GM19455 (cell line): ENCODE data around the gene SLC26A1.

ENCODE experiments used
- ATAC-seq: cut with Tn5 transposase; IDR thresholded peaks from one replicate; pipeline ENCODE4 v1.9.1; 2021; ENCODE audit not compliant: unreplicated experiment

Gene SLC26A1, protein sequence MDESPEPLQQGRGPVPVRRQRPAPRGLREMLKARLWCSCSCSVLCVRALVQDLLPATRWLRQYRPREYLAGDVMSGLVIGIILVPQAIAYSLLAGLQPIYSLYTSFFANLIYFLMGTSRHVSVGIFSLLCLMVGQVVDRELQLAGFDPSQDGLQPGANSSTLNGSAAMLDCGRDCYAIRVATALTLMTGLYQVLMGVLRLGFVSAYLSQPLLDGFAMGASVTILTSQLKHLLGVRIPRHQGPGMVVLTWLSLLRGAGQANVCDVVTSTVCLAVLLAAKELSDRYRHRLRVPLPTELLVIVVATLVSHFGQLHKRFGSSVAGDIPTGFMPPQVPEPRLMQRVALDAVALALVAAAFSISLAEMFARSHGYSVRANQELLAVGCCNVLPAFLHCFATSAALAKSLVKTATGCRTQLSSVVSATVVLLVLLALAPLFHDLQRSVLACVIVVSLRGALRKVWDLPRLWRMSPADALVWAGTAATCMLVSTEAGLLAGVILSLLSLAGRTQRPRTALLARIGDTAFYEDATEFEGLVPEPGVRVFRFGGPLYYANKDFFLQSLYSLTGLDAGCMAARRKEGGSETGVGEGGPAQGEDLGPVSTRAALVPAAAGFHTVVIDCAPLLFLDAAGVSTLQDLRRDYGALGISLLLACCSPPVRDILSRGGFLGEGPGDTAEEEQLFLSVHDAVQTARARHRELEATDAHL

DNA sequence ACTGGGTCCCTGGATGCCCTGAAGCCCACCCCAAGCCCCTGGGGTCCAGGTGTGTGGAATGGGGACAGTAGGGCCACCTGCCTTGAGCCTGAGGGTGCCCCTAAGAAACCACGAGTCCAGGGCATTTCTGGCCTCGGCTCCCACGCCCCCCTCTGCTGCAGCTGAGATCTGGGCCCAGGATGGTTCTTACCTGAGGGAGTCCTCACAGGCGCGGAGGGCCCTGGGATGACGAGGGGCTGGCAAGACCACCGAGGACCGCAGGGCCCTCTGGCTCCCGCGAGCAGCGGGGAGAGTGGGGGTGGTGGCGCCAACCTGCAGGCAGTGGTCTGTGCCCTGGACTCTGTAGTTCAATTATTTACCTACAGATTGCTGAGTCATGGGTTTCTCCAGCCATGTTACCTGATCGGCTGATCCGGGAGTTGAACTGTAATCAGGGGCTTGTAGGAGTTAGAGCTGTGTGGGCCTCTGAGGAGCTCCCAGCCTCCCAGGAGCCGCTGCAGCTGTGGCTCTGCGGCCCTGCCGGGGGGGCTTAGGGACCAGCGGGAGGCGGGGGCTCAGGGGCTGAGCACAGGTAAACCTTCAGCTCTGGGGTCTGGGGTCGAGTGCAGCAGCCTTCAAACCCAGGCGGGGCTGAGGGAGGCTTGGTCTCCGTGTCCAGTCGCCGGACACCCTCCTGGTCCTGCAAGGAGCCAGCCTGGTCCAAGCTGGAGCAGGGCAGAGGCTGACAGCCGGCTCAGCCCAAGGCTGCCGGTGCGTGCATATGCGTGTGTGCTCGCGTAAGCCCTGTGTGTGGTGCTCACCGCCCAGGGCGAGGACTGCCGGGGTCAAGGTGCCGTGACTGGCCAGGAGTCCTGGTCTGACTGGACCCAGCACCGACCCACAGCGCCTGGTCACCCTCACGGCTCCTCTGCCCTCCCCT lies at the start of gene SLC26A1:
TSS of gene SLC26A1 (minus strand) at position 294 of the 919 bp plus-strand sequence. CDS start 1,701 bp downstream, outside the sequence.
- ATAC-seq = no peak

DNA sequence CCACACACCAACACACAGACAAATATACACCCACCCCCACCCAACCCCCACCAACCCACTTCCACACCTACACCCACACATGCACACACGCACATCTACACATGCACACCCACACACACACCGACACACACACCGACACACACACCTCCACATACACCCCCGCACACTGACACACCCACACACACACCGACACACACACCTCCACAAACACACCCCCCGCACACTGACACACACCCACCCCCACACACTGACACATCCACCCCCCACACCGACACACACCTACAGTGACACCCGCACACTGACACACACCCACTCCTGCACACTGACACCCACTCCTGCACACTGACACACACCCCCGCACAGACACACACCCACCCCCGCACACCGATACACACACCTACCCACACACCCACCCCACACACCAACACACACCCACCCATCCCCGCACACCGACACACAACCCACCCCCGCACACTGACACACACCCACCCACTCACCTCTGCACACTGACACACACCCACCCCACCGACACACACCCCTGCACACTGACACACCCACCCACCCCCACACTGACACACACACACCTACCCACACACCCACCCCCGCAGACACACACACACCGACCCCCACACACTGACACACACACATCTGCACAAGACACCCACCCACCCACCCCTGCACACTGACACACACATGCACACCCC lies 49.3 kb upstream of the SLC26A1 start:
- ATAC-seq = no peak

DNA sequence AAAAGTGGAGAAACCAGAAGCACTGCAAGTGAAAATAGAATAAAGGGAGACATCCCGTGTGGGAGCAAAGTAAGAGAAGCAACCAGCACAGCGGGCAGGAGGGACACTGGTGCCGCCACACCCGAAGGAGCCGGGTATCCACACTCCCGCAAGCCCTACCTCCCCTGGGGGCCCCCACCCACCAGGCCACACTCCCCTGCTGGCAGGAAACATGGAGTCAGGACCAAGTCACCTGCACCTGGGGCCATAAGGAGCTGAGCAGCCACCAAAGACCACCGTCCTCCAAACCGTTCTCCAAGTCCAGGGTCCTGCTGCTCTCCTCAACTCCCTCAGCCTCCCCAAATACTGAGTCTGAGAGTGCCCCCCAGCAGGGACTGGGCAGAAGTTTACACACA lies 48.7 kb upstream of the SLC26A1 start:
- no peak for ATAC-seq

DNA sequence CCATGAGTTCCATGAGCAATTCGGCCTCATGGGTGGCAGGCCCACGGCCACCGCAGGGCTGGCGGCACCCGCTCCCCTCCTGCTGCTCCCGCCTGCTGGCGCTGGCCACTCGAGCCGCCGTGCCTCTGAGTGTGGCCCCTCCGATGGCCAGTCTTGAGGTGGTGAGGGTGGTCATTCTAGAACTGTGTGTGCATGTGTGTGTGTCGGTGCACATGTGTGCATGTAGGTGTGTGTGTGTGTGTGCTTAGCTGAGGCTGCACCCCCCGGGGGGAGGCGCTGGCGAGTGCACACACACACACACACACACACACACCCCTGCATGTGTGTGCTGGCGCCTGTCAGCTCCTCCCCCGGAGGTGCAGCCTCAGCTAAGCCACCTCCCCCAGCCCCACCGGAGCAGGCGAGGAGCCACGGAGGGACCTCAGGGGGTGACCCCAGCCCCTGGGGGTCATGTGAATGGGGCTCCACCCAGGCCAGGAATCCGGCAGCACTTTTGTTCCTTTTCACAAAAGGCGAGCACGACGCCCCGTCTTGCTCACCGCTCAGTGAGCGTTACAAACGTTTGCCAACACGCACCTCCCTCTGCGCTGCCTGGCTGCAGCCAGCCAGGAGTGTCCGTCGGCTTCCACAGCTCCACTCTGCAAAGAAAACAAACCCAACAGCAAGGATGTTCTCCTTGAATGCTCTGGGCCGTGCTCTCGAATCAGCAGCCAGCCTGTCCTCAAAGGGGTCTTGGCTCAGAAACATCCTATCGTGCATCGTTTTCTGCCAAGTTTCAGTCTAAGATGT lies 48.1 kb upstream of the SLC26A1 start:
- ATAC-seq = no peak

DNA sequence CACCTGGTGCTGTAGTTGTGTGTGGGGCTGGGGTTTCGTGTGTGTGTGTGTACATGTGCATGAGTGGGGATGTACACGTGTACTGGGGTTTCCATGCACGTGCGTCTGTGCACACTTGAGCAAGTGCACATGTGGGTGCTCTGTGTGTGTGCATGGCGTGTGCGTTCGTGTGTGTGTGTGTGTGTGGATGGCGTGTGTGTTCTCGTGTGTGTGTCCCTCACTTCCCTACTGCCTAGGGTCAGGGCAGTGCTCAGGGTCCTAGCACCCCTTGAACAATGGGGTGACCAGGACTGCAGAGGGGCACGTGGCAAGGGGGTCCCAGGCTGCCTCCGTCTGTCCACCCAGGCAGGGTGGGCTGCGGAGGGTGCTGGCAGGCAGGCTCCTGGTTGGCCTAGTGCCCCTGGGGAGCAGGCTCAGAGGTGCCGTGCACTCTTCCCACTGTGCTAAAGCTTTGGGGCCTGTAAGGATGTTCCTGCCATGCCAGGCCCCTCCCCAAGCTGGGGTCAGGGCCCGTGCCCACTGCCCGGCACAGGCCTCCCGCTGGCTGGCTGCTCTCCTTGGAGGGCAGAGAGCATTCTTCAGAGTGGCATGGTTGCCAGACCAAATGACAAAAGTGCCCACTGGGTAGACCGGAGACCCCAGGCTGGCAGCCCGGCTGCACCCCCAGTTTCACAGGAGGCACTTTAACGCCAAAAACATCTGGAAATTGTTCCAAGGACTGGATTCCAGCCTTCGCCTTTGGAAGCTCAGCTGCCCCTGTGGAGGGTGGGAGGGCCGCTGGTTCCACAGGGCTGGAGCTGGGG lies 47.3 kb upstream of the SLC26A1 start:
- no peak for ATAC-seq

DNA sequence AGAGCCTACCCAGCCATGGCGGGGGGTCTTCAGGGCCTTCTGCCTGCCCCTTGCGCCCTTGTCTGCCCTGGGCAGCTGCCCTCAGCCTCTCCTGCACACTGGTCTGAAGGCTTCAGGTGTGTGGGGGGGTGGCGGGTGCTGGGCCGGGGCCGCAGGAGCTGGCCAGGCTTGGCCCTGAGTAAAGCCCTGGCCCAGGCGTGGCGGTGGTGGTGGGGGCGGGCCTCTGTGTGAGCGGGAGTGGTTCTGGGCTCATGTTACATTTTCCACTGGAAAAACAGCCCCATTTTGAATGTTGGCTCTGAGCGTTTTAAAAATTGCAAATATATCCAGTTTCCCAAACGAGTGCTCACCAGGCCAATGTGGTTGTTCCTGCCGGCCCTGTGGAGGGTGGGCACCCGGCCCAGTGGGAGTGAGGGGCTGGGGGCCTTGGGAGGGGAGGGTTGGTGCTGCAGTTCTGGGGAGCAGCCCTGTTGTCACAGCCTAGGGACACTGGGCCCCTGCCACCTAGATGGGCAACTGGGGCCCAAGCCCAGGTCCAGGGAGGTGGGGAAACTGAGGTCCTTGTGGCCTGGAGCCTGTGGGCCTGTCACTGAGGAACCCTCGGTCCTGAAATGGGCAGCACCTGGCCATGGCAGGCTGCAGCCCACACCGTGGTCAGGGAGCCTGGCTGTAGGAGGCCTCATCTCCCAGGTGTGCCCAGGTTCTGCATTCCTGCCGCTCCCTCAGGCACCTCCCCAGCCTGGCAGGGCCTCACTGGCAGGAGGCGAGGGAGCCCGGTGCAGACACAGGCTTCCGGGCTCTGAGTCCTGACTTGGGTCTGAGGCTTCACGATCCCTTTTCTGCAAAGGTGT lies 46.5 kb upstream of the SLC26A1 start:
- ATAC-seq = no peak

DNA sequence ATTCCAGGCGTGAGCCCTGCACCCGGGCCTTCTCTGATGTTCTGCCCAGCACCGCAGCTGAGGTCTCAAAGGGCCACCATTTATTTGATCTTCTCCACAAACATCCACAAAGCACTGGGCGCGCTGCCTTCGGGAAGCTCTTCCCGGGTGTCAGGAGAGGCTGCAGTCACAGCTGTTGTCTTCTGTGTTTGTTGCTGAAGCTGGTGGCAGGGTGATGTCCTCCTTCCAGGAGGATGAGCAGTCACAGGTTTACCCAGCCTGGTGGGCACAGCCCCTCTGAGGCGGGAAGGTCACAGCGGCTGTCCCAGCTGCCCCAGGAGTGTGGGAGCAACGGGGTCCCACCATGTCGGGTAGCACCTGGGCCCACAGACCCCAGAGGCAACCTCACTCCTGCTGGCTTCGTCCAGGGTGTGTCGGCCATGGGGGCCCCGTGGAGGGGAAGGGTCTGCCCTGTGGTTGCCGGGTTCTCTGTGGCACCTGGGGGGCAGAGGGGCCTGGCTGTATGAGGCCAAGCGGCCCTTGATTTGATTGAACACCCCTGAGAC lies 45.8 kb upstream of the SLC26A1 start:
- no peak for ATAC-seq

DNA sequence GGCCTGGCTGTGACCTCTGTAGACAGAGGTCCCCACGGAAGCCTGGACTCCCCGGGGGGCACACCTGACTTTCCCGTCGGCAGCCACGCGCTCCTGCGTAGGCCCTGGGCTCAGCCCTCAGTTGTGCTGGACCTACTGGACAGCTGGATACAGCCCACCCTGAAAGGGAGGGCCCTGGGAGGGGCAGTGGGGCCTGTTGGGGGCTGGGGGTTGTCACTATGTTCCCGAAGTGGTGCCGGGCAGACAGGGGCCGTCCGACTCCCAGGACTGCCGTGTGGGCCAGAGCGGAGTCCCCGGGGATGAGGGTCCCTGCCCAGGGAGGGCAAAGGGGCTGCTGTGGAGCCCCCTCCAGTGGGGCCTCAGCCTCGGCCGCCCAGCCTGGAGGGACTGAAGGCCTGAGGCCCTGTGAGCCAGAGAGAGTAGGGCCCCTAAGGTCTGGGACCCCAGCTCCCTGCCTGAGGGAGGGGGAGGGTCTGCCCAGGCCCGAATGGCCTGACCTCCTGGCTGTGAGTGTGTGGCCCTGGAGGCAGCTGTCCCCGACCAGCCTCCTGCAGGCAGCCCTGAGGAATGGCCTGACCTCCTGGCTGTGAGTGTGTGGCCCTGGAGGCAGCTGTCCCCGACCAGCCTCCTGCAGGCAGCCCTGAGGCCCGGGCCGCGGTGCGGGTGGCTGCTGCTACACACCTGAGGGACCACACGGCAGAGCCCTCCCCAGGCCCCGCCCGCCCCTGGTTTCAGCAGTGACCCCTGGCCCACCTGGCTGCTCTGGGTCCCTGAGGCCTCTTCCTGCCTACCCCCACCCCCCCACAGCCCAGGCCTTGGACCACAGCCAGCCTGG lies 44.0 kb upstream of the SLC26A1 start:
- ATAC-seq = no peak

DNA sequence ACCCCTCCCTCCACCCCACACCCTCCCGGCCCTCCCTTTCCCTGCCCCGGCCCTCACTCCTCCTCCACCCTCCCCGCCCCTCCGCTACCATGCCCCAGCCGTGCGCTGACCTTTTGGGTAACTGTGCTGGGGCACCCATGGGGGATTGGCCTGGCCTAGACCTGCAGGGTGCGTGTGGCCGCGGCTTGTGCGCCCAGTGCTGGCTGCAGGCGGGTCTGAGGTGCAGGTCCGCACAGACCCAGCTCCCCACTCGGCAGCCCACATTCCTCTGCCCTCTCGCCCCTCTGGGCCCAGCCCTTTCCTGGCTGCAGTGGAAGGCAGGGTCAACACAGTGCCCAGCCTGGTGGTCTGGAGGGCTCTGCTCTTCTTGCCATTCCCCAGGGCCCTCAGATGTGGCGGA lies 42.9 kb upstream of the SLC26A1 start:
- ATAC-seq = no peak

DNA sequence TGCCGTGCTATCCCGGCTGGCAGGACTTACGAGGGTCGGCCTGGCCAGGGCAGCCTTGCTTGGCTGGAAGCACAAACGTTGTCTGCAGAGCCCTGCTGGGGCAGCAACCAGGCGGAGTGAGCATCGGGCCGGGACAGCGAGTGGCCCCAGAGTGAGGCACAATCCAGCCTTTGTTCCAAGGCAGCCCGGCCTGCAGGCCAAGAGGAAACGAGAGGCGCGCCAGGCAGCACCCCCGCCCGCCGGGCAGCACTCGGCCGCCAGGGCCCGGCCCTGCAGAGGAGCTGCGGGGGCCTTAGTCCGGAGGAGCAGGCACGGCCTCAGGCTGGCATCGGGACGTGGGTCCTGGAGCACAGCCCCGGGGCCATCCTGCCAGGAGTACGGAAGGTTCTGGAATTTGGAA lies 42.3 kb upstream of the SLC26A1 start:
- no peak for ATAC-seq

DNA sequence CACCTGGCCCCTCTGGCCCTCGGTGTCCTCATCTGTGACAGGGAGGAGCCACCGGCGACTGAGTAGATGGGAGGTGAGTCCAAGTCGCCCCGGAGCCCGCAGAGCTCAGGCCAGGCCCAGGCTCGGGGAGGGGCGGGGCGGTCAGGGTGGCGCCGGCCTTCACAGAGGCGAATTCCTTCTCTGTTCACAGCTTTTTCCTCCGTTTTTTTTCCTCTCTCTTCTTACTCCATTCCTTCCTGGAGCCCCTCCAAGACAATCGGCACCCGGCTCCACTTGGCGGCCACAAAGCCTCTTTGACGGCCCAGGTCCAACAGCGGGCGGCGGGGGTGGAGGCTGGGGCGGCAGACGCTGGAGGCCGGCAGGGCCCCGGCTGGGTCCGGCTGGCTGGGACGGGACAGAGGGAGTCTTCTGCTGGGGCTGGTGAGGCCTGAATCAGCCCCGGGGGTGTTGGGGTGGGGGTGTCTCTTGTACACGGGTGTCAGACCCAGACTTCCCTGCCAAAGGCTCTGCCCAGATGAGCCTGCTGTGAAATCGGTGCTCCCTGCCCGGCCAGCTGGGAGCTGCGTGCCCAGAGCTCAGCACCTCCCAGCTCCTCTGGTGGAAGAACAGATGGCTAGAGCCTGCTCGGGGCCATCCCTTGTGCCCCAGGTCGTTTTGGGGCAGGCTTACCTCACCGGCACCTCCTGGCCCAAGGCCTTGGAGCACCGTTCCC lies 40.8 kb upstream of the SLC26A1 start:
- no peak for ATAC-seq

DNA sequence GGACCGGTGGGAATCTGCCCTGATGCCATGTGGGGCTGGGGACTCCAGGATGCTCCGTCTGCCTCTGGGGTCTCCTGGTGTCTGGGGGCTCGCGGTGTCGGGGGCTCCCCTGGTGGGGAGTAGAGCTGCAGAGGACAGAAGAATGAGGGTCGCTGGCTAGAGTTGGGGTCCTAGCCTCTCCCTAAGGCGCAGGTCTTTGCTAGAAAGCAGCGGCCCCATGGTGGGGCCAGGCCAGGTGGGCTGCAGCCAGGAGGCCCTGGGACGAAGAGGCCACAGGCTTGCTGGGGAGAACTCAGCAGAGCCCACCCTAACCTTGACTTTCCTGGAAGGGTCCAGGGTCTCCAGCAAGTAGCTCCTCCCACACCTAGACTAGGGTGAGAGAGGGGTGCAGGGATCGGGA lies 39.7 kb upstream of the SLC26A1 start:
- no peak for ATAC-seq

DNA sequence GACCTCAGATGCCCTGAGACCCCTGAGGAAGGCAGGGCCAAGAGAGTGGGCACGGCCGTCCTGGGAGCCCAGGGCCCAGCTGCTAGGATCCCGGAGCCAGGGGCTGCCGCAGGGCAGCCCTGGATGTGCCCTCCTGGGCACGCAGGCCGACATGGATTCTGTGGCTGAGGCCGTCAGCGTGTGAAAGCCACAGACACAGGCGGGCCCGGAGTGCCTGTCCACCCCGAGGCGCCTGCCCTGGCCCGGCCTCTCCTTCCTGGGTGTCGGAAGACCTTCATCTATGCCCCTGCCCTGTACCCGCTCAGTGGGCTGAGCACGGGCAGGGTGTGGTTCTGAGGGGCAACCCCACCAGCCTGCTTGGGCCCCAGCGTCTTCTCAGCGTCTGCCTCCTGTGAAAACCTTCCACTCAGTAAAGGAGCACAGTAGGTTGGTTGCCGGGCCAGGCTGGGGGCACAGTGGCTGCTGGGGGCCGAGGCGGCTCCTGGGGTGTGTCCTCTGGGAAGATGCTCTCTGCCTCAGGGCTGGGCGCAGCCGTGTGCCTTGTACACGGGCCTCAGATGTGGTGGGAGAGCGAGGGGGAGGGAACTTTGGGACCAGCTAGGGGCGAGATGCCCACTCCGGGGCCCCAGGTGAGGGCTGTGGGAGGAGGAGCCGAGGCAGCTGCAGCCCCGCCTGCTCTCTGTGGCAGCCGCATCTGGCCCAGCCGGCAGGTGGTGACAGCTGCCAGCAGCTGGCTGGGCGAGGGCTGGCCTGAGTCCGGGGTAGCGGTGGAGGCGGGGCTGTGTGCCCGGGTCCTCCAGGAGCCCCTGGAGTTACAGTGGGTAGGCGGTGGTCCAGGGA lies 39.0 kb upstream of the SLC26A1 start:
- no peak for ATAC-seq

DNA sequence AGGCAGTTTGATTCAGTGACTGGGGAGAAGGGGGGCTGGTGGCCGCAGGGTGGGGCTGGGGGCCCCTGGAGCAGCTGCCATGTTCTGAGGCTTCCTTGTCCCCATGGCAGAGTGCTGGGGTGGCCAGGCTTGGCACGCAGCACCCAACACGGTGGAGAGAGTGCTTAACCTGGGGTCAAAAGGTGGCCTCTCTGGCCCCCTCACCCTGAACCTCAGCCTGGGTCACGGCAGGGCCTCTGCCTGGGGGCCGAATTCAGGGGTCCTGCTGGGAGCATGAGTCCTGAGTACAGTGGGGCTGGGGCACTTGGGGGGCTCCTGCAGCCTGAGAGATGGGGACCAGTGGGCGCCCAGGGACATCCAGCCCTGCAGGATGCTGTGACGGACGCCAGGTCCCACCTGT lies 38.1 kb upstream of the SLC26A1 start:
- ATAC-seq = no peak

DNA sequence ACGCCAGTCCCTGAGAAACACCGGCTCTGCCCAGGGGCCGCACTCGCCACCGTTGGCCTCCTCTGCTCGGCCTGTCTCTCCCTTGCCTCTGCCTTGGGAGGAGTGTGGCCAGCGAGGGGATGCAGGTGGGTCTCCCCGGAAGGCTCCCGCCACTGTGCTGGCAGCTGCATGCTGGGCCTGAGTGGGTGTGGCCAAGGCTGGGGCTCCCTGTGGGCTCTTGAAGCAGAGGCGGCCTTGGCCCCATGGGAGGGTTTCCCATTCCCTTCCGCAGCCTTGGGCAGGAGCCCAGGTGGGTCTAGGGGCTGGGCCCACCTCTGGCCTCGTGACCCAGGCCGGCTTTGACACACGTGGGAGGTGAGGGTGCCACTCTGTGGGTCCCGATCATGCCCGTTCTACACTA lies 37.4 kb upstream of the SLC26A1 start:
- ATAC-seq = no peak

DNA sequence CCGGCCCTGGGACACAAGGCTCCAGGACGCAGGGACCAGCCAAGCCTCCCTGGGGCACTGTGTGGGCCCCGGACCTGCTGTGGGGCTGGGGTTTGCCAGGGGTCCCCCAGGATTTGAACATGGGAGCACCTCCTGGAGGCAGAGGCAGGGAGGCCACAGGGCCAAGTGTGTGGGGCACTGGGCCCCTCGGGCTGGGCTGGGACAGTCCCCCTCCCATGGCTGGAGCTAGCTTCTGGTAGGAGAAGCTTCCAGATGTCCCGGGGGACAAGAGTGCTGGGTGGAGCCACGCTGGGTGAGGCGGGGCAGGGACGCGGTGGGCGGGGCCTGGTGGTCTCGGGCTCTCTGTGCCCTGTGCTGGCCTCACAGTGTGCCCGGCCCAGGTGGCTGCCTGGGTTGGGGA lies 36.8 kb upstream of the SLC26A1 start:
- ATAC-seq = no peak
